GM06990 (cell line): ENCODE data around the gene PHIP.
A peak's percentile ranks its signal among the peaks of the same experiment; 100 is the strongest.

Experiments
- DNase-seq: peaks from one replicate; pipeline ENCODE4 v3.0.0-alpha.2; 2011; ENCODE audit not compliant: insufficient read length; ENCODE audit errors: extremely low read depth
- H3K27me3 ChIP-seq: replicated peaks from 2 replicates; pipeline ENCODE4 v1.6.0; 2011; ENCODE audit warnings: low read length; ENCODE audit not compliant: control insufficient read depth, insufficient read depth
- H3K36me3 ChIP-seq: 2 replicates; pipeline ENCODE4 v1.5.1; 2011; ENCODE audit warnings: low read length; ENCODE audit not compliant: control insufficient read depth, insufficient read depth
- H3K4me3 ChIP-seq: replicated peaks from 2 replicates; pipeline ENCODE4 v1.5.1; 2011; ENCODE audit warnings: low read depth, mild to moderate bottlenecking, control low read depth, low read length
- CTCF ChIP-seq: IDR thresholded peaks from 2 replicates; pipeline ENCODE4 v1.5.1; 2011; ENCODE audit warnings: low read length, control low read depth, mild to moderate bottlenecking, inconsistent platforms; ENCODE audit not compliant: insufficient read depth, poor library complexity, severe bottlenecking

The PHIP gene

GRCh38 chr6:79057746-79058145 is 20.3 kb downstream of the PHIP start:
- no peak for DNase-seq
- no peak for TF ChIP-seq CTCF
- H3K36me3 ChIP-seq: peaks cover 4% of the 10 kb centered on the region; the same call in 1 of the 2 replicates
- no peaks in the 10 kb centered on the region for H3K27me3 ChIP-seq
- no peak overlapping the region for H3K4me3 ChIP-seq

GRCh38 chr6:79056226-79056625 is 21.8 kb downstream of the PHIP start:
- H3K36me3 ChIP-seq: peaks cover 6% of the 10 kb centered on the region; the same call in 1 of the 2 replicates
- no peak for DNase-seq
- H3K4me3 ChIP-seq: no peak overlapping the region
- no peak for TF ChIP-seq CTCF
- H3K27me3 ChIP-seq: no peaks in the 10 kb centered on the region

GRCh38 chr6:79048611-79049010 is 29.4 kb downstream of the PHIP start:
- Histone ChIP-seq H3K36me3 (peaks cover 3% of the 10 kb centered on the region; the same call in 1 of the 2 replicates), H3K4me3 (no peak overlapping the region), H3K27me3 (no peaks in the 10 kb centered on the region)
- TF ChIP-seq CTCF: peak; percentile 44
- DNase-seq: no peak

GRCh38 chr6:79047072-79047471 is 31.0 kb downstream of the PHIP start:
- H3K36me3 ChIP-seq: peaks cover under 1% of the 10 kb centered on the region; the same call in 1 of the 2 replicates

GRCh38 chr6:79045966-79046365 is 32.1 kb downstream of the PHIP start:
- no peak overlapping the region for H3K4me3 ChIP-seq
- TF ChIP-seq CTCF: no peak
- peaks cover 1% of the 10 kb centered on the region for H3K36me3 ChIP-seq
- DNase-seq: no peak
- H3K27me3 ChIP-seq: no peaks in the 10 kb centered on the region

More at GRCh38 chr6:79047072-79047471, 31.0 kb downstream of the PHIP start:
- no peak overlapping the region for H3K4me3 ChIP-seq
- no peak for DNase-seq
- H3K27me3 ChIP-seq: no peaks in the 10 kb centered on the region
- TF ChIP-seq CTCF: no peak

- Histone ChIP-seq H3K4me3 (no peak overlapping the region), H3K36me3 (peaks cover 1% of the 10 kb centered on the region), H3K27me3 (no peaks in the 10 kb centered on the region)
- DNase-seq: no peak
- no peak for TF ChIP-seq CTCF
Measured at GRCh38 chr6:79042799-79043126, 35.3 kb downstream of the PHIP start.
